ENCODE data around the gene KCNMA1. TPM values are rescaled to one million over a fixed set of nuclear protein-coding genes. Genes with fewer than 3 reads are reported as not detected.

Gene KCNMA1
- total RNA-seq, 4 donors from 2014 or later: 66.8 to 96.5 (median 78.9) TPM

DNA sequence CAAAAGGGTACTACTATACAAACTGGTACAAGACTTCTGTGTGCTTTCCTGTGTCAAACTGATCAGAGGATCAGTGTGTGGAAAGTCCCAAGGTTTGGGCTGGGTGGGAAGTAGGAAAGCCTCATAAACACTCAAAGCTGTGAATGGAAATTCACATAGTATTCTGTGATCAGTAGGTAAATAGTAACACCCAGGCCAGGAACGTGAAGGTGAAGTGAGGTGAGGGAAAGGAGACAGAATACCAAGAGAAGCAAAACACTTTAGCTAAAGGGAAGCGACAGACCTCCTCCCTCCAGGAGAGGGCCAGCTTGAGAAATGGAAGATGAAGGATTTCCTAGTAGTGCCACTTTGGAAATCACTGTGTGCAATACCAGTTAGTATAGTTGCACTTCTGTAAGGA lies 451.9 kb downstream of the KCNMA1 start:
- Histone ChIP-seq H3K4me1 (peaks cover 17 to 26% of the 10 kb centered on the region in 2 donors), H3K27me3 (no peaks in the 10 kb centered on the region), H3K9me3 (no peaks in the 10 kb centered on the region), H3K4me3 (no peak overlapping the region), H3K36me3 (no peaks in the 10 kb centered on the region), H3K27ac (no peak overlapping the region)
- TF ChIP-seq, protein P1, sequence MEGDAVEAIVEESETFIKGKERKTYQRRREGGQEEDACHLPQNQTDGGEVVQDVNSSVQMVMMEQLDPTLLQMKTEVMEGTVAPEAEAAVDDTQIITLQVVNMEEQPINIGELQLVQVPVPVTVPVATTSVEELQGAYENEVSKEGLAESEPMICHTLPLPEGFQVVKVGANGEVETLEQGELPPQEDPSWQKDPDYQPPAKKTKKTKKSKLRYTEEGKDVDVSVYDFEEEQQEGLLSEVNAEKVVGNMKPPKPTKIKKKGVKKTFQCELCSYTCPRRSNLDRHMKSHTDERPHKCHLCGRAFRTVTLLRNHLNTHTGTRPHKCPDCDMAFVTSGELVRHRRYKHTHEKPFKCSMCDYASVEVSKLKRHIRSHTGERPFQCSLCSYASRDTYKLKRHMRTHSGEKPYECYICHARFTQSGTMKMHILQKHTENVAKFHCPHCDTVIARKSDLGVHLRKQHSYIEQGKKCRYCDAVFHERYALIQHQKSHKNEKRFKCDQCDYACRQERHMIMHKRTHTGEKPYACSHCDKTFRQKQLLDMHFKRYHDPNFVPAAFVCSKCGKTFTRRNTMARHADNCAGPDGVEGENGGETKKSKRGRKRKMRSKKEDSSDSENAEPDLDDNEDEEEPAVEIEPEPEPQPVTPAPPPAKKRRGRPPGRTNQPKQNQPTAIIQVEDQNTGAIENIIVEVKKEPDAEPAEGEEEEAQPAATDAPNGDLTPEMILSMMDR (IDR thresholded peaks at IDR 0.05 in 4 of 5, conservative IDR thresholded peaks at IDR 0.05 in 1 of 5): no peak
- no peak for TF ChIP-seq POLR2A (IDR thresholded peaks at IDR 0.05)
- DNase-seq (no peak), ATAC-seq (no peak)
- in situ Hi-C loops (cut with MboI; ENCODE audit: low sequenced_read_pairs in 4 of 4): no loop called here
- intact Hi-C loops (cut with DNase I; ENCODE audit: low total_unique reads): no loop called here

DNA sequence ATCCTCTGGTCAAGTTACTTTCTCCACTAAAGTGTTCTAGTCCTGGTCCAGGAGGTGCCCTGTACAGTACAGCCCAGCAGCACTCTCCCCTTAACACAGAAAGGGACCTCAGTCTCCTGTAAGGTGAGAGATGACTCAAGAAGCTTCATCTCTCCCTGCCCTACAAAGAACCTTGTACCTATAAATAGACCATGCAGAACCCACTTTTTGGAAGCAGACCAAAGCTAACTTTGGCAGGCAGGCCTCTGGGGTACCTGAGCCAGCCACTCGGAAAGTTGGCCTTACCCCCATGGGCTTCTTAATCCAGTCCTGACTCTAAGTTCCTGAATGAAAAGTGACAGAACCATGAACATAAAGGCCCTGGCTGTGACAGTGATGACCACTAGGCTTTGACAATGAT lies 454.8 kb downstream of the KCNMA1 start:
- peak; percentile 41 to 69 for ATAC-seq
- Histone ChIP-seq H3K27ac (peak overlapping the region; percentile 69 to 86 (median 79)), H3K9me3 (no peaks in the 10 kb centered on the region), H3K36me3 (no peaks in the 10 kb centered on the region), H3K4me3 (no peak overlapping the region), H3K4me1 (peaks cover 34 to 51% of the 10 kb centered on the region in 2 donors), H3K27me3 (no peaks in the 10 kb centered on the region)
- DNase-seq: peak in 1 of 2 donors; percentile 61
- no peak for TF ChIP-seq POLR2A (IDR thresholded peaks at IDR 0.05)
- TF ChIP-seq, protein P1 (IDR thresholded peaks at IDR 0.05 in 4 of 5, conservative IDR thresholded peaks at IDR 0.05 in 1 of 5): peak in 1 of 5 experiments; percentile 35
- in situ Hi-C loops (cut with MboI; ENCODE audit: low sequenced_read_pairs in 4 of 4): no loop called here
- intact Hi-C loops (cut with DNase I; ENCODE audit: low total_unique reads): loop anchor here (5.0 kb wide), 1 partner anchor 39 kb away; no protein-coding TSS in a partner anchor

DNA sequence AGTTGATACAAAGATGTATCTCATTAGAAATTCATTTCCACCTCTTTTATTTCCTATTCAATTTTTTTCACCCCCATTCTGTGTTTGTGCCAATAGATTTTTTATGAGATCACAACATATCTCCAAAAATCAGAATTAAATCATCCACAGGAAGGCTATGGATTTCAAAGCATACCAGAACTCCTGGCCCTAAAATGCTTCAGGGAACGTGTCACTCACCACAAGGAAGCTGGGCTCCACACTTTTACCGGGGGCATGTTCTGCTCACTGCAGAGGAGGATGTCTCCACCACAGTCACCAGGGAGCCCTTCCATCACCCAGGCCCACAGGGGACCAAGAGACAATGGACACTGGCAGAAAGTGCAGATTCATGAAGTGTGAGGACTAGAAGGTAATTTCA lies 456.8 kb downstream of the KCNMA1 start:
- DNase-seq: no peak
- Histone ChIP-seq H3K27me3 (no peaks in the 10 kb centered on the region), H3K4me1 (peaks cover 34 to 51% of the 10 kb centered on the region in 2 donors), H3K36me3 (no peaks in the 10 kb centered on the region), H3K4me3 (no peak overlapping the region), H3K9me3 (no peaks in the 10 kb centered on the region), H3K27ac (peak overlapping the region in 3 of 4 donors; percentile 80 to 86 (median 85))
- TF ChIP-seq, protein P1 (IDR thresholded peaks at IDR 0.05 in 4 of 5, conservative IDR thresholded peaks at IDR 0.05 in 1 of 5): no peak
- no peak for TF ChIP-seq POLR2A (IDR thresholded peaks at IDR 0.05)
- in situ Hi-C loops (cut with MboI; ENCODE audit: low sequenced_read_pairs in 4 of 4) (no loop called here), intact Hi-C loops (cut with DNase I; ENCODE audit: low total_unique reads) (loop anchor here (5.0 kb wide), 1 partner anchor 42 kb away; no protein-coding TSS in a partner anchor)
- ATAC-seq: no peak

DNA sequence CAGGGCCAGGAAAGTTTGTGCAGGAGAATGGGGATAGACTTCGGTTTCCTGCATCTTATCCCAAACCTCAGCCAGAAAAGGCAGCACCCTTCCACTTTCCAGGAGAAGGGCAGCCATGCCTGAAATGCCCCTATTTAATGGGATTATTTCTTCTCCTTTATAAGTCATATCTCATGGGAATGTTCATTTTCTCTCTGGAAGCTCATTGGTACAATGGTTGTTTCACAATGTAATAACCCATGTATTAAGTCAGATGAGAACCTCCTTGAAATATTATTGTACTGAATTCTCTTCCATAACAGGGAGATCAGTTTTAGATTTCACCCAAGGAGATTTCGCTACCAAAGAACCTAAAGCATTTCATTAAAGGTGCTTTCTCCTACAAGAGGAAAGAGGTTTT lies 457.5 kb downstream of the KCNMA1 start:
- H3K9me3 ChIP-seq: no peaks in the 10 kb centered on the region
- TF ChIP-seq, protein P1 (IDR thresholded peaks at IDR 0.05 in 4 of 5, conservative IDR thresholded peaks at IDR 0.05 in 1 of 5): no peak
- no peak for TF ChIP-seq POLR2A (IDR thresholded peaks at IDR 0.05)
- no peak for ATAC-seq
- DNase-seq: no peak
- peak overlapping the region; percentile 80 to 86 (median 82) for H3K27ac ChIP-seq
- in situ Hi-C loops (cut with MboI; ENCODE audit: low sequenced_read_pairs in 4 of 4): no loop called here
- H3K36me3 ChIP-seq: no peaks in the 10 kb centered on the region
- no peak overlapping the region for H3K4me3 ChIP-seq
- no peaks in the 10 kb centered on the region for H3K27me3 ChIP-seq
- peaks cover 34 to 51% of the 10 kb centered on the region in 2 donors for H3K4me1 ChIP-seq
- intact Hi-C loops (cut with DNase I; ENCODE audit: low total_unique reads): loop anchor here (5.0 kb wide), 1 partner anchor 42 kb away; no protein-coding TSS in a partner anchor
